Measurements from ENCODE around the gene GBGT1.

The GBGT1 gene

GRCh38 chr9:133104718-133105460, 58.8 kb downstream of the GBGT1 start:
- no peak for DNase-seq (ENCODE audit: low read depth, low spot score)
- Histone ChIP-seq H3K9me3 (ENCODE audit: insufficient read depth, low read length) (no peaks in the 10 kb centered on the region), H3K27me3 (ENCODE audit: insufficient read depth, insufficient read length) (no peaks in the 10 kb centered on the region), H3K9ac (ENCODE audit: insufficient read length, low read depth) (no peak overlapping the region), H3K4me1 (ENCODE audit: insufficient read depth, insufficient read length) (peaks cover 16% of the 10 kb centered on the region), H3K36me3 (ENCODE audit: insufficient read depth, insufficient read length, low read length) (peaks cover 93% of the 10 kb centered on the region), H3K4me3 (ENCODE audit: insufficient read length, low read depth) (no peak overlapping the region)
- TF ChIP-seq SUZ12 (IDR thresholded peaks at IDR 0.05; ENCODE audit: extremely low read depth, insufficient read depth, insufficient read length) (no peak), ZNF274 (IDR thresholded peaks at IDR 0.05; ENCODE audit: low read depth, low read length) (no peak), YY1 (IDR thresholded peaks at IDR 0.05; ENCODE audit: insufficient read depth, insufficient read length) (no peak)

DNA sequence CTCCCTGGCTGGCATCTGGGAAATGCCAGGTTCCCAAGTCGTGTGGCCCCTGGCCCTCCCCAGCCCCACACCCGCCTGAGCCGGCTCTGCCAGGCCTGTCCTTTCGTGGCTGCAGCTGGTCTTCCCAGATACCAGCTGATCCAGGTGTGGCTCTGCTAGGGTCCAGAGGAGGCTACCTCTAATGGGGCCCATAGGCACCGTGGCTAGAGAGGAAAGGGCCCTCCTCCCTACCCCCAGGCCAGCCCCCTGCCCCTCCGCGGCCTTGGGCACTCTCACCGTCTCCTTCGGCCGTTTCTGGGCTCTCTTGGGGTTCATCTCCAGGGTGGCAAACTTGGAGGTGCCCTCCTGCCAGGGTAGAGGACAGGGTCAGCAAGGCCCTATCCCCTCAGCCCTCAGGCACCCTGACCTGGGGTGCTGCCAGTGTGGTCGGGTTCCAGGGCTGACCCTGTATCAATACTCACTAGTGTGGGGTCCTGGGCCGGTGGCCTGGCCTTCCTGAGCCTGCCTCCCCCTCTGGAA, 59.7 kb downstream of the GBGT1 start:
- Histone ChIP-seq H3K9me3 (ENCODE audit: insufficient read depth, low read length) (no peaks in the 10 kb centered on the region), H3K9ac (ENCODE audit: insufficient read length, low read depth) (no peak overlapping the region), H3K27me3 (ENCODE audit: insufficient read depth, insufficient read length) (no peaks in the 10 kb centered on the region), H3K4me3 (ENCODE audit: insufficient read length, low read depth) (no peak overlapping the region), H3K36me3 (ENCODE audit: insufficient read depth, insufficient read length, low read length) (peaks cover 91% of the 10 kb centered on the region), H3K4me1 (ENCODE audit: insufficient read depth, insufficient read length) (peaks cover 16% of the 10 kb centered on the region)
- no peak for DNase-seq (ENCODE audit: low read depth, low spot score)
- TF ChIP-seq ZNF274 (IDR thresholded peaks at IDR 0.05; ENCODE audit: low read depth, low read length) (no peak), YY1 (IDR thresholded peaks at IDR 0.05; ENCODE audit: insufficient read depth, insufficient read length) (no peak), SUZ12 (IDR thresholded peaks at IDR 0.05; ENCODE audit: extremely low read depth, insufficient read depth, insufficient read length) (no peak)

- Histone ChIP-seq H3K9ac (ENCODE audit: insufficient read length, low read depth) (no peak overlapping the region), H3K36me3 (ENCODE audit: insufficient read depth, insufficient read length, low read length) (peaks cover 91% of the 10 kb centered on the region), H3K4me3 (ENCODE audit: insufficient read length, low read depth) (no peak overlapping the region), H3K27me3 (ENCODE audit: insufficient read depth, insufficient read length) (no peaks in the 10 kb centered on the region), H3K9me3 (ENCODE audit: insufficient read depth, low read length) (no peaks in the 10 kb centered on the region), H3K4me1 (ENCODE audit: insufficient read depth, insufficient read length) (peaks cover 16% of the 10 kb centered on the region)
- DNase-seq (ENCODE audit: low read depth, low spot score) = no peak
- TF ChIP-seq YY1 (IDR thresholded peaks at IDR 0.05; ENCODE audit: insufficient read depth, insufficient read length) = no peak
- no peak for TF ChIP-seq SUZ12 (IDR thresholded peaks at IDR 0.05; ENCODE audit: extremely low read depth, insufficient read depth, insufficient read length)
- TF ChIP-seq ZNF274 (IDR thresholded peaks at IDR 0.05; ENCODE audit: low read depth, low read length) = no peak
These were observed 60.3 kb downstream of the GBGT1 start for GRCh38 chr9:133103183-133103986.
